OCI-LY7 (cell line): Measurements from ENCODE around the gene DR1.

Experiments used
- EZH2phosphoT487 ChIP-seq: fragments of 200-600 bp; sonication (generic); IDR thresholded peaks from 2 replicates; pipeline ENCODE4 v1.6.1; 2018; ENCODE audit warnings: low read depth, borderline replicate concordance, mild to moderate bottlenecking, mixed run types, antibody characterized with exemption, low read length, moderate library complexity, mixed read lengths
- TF ChIP-seq, protein P1 (sequence below): fragments of 200-600 bp; sonication (generic); conservative IDR thresholded peaks from 2 replicates; pipeline ENCODE4 v1.5.1; 2014; ENCODE audit warnings: mild to moderate bottlenecking, antibody characterized with exemption, low read length, moderate library complexity, mixed read lengths

DNA sequence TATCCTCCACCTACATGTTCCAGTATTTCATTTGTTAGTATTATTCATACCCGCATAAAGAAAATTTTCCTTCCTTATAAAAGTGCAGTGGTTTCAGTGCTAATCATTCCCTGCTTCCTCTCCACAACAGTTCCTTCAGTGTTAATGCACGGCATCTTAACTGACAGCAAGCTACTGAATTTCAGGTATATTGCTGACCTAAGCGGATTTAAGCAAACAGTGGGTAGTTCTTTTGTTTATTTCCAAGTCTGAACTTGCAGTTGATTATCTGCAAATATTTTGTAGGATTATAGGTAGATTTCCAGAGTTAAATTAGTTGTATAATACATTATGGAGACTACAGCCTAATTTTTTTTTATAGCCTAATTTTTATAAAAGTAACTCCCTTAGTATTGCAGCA lies 15.1 kb upstream of the DR1 start:
- TF ChIP-seq, protein P1, sequence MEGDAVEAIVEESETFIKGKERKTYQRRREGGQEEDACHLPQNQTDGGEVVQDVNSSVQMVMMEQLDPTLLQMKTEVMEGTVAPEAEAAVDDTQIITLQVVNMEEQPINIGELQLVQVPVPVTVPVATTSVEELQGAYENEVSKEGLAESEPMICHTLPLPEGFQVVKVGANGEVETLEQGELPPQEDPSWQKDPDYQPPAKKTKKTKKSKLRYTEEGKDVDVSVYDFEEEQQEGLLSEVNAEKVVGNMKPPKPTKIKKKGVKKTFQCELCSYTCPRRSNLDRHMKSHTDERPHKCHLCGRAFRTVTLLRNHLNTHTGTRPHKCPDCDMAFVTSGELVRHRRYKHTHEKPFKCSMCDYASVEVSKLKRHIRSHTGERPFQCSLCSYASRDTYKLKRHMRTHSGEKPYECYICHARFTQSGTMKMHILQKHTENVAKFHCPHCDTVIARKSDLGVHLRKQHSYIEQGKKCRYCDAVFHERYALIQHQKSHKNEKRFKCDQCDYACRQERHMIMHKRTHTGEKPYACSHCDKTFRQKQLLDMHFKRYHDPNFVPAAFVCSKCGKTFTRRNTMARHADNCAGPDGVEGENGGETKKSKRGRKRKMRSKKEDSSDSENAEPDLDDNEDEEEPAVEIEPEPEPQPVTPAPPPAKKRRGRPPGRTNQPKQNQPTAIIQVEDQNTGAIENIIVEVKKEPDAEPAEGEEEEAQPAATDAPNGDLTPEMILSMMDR: no peak
- TF ChIP-seq EZH2phosphoT487: no peak
